Muscle layer of duodenum (tissue), 2 donors: ENCODE results near the gene SCEL.
"Not testable (repeated sequence)": the region's sequence is repeated elsewhere in the genome, so short reads cannot be mapped to it uniquely, and the experiment has no call there.

Experiments used
- H3K27ac ChIP-seq: one replicate; pipeline ENCODE4 v1.7.0; 2013; ENCODE audit warnings: mild to moderate bottlenecking, low read length
- H3K27me3 ChIP-seq: one replicate; pipeline ENCODE4 v1.7.0; 2013; ENCODE audit warnings: low read depth, mild to moderate bottlenecking, control low read depth, low read length
- H3K36me3 ChIP-seq, 2 donors: one replicate each; pipeline ENCODE4 v1.7.0; 2013; ENCODE audit warnings: low read length in 2 of 2, control low read depth in 1 of 2, mild to moderate bottlenecking in 1 of 2; ENCODE audit not compliant: insufficient read depth in 2 of 2, control insufficient read depth in 1 of 2
- H3K4me1 ChIP-seq, 2 donors: one replicate each; pipeline ENCODE4 v1.7.0; 2013; ENCODE audit warnings: low read length in 2 of 2, mild to moderate bottlenecking in 2 of 2, control low read depth in 1 of 2, moderate library complexity in 1 of 2; ENCODE audit not compliant: insufficient read depth in 2 of 2, control insufficient read depth in 1 of 2
- H3K4me3 ChIP-seq, 2 donors: one replicate each; pipeline ENCODE4 v1.7.0; 2013; ENCODE audit warnings: low read length in 2 of 2, low read depth in 1 of 2, mild to moderate bottlenecking in 1 of 2
- H3K9me3 ChIP-seq, 2 donors: one replicate each; pipeline ENCODE4 v1.7.0; 2013; ENCODE audit warnings: low read length in 2 of 2, control low read depth in 1 of 2, mild to moderate bottlenecking in 1 of 2; ENCODE audit not compliant: control insufficient read depth in 1 of 2
- donor health status: healthy.

SCEL gene

DNA sequence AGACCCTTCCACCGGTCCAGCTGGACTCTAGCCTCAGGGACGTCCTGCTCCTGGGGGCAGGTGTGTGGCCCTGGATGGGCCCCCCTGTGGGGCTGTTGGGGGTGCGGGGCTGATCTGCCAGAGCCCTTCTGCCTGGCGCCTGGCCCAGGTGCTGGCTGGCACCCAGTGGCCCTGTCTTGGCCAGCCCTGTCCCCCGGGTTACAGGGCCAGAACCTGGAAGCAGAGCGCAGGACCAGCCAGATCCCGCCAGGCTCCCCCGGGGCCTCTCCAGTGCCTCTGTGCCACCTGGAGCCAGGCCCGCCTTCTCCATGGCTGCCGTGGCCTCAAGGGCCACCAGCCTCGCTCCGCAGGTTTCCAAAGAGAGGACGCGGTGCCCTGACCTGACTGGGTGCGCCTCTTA lies 127.3 kb downstream of the SCEL start:
- not testable (repeated sequence) for H3K4me3 ChIP-seq, H3K27me3 ChIP-seq, H3K9me3 ChIP-seq, H3K4me1 ChIP-seq, H3K27ac ChIP-seq, H3K36me3 ChIP-seq

DNA sequence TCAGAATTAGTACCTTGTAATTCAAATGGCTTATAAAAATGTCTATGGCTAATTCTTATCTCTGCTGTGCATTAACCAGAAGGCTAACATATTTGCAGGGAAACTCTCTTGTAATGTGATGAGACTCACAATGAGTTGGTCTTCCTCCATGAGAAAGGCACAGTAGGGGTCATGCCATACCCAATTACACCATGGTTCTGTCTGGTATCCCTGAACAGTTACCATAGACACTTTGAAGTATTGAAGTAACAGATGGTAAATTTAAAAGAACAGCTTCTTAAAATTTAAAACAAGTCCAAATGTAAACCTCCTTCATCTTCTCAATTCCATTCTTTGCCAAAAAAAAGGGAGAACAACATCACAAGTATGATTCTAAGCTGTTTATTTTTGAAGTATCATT lies 139.3 kb downstream of the SCEL start:
- Histone ChIP-seq H3K4me1 (no peaks in the 10 kb centered on the region), H3K27me3 (no peaks in the 10 kb centered on the region)

DNA sequence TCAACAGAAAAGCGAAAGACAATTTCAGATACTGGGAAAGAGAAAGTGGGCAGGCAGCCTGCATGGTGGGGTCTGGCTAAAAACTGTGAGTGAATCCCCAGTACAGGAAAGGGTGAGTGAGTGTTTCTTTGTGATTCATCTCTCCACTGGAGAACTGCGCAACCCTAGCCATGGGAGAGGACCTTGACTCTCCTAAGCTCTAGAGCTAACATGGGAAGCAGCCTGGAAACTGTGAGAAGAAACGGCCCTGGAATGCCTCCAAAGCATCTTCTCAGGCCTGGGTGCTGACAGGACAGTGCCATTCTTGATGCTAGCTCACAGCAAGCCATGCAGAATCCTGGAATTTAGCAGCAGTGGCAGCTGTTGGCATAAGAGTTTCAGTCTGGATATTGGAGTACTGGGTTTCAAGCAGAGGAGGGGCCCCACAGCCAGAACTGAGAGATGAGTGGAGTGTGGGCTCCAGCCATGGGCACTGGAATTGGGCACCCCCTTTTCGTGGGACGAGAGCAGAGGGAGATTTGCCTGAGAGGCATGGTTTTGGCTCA lies 143.3 kb downstream of the SCEL start:
- Histone ChIP-seq H3K27me3 (no peaks in the 10 kb centered on the region), H3K36me3 (no peaks in the 10 kb centered on the region), H3K27ac (no peak overlapping the region), H3K4me1 (no peaks in the 10 kb centered on the region), H3K9me3 (no peaks in the 10 kb centered on the region), H3K4me3 (no peak overlapping the region)

More for the DNA sequence above, 139.3 kb downstream of the SCEL start:
- Histone ChIP-seq H3K4me3 (no peak overlapping the region), H3K36me3 (no peaks in the 10 kb centered on the region), H3K27ac (no peak overlapping the region), H3K9me3 (no peaks in the 10 kb centered on the region)

DNA sequence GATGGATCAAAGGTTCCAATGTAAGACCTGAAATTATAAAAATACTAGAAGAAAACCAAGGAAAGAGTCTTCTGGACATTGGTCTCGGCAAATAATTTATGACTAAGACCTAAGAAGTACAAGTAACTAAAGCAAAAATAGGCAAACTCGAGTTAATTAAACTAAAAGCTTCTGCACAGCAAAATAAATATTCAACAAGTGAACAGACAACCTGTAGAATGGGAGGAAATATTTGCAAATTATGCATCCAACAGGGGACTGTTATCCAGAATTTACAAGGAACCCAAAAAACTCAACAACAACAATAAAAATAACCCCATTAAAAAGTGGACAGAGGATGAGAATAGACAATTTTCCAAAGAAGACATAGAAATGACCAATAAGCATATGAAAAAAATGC lies 152.3 kb downstream of the SCEL start:
- H3K27ac ChIP-seq: no peak overlapping the region
- H3K27me3 ChIP-seq: no peaks in the 10 kb centered on the region
- no peaks in the 10 kb centered on the region for H3K4me1 ChIP-seq
- no peaks in the 10 kb centered on the region for H3K36me3 ChIP-seq
- H3K4me3 ChIP-seq: no peak overlapping the region
- H3K9me3 ChIP-seq: peaks cover 0 to 4% of the 10 kb centered on the region in 2 donors

DNA sequence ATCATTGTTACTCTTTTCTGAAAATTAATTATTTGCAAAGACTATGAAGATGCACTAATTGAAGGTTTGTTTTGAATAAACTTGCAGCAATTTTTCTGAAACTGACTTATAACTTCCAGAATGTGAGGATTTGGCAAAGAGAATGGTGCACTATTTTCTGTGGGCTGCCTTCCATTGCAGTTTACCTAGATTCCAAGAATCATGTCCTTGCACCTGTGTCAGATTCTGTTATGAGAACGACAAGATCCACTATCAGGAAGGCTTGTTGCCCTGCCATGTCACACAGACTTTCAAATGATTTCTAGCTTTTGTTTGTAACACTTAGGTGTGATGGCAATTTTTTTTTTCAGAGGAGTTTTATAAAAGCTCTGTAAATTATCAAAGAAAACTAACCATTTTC lies 156.4 kb downstream of the SCEL start:
- peaks cover 0 to 4% of the 10 kb centered on the region in 2 donors for H3K9me3 ChIP-seq
- H3K36me3 ChIP-seq: no peaks in the 10 kb centered on the region
- H3K27ac ChIP-seq: no peak overlapping the region
- H3K4me3 ChIP-seq: no peak overlapping the region
- H3K27me3 ChIP-seq: no peaks in the 10 kb centered on the region
- H3K4me1 ChIP-seq: peaks cover 0 to 4% of the 10 kb centered on the region in 2 donors

DNA sequence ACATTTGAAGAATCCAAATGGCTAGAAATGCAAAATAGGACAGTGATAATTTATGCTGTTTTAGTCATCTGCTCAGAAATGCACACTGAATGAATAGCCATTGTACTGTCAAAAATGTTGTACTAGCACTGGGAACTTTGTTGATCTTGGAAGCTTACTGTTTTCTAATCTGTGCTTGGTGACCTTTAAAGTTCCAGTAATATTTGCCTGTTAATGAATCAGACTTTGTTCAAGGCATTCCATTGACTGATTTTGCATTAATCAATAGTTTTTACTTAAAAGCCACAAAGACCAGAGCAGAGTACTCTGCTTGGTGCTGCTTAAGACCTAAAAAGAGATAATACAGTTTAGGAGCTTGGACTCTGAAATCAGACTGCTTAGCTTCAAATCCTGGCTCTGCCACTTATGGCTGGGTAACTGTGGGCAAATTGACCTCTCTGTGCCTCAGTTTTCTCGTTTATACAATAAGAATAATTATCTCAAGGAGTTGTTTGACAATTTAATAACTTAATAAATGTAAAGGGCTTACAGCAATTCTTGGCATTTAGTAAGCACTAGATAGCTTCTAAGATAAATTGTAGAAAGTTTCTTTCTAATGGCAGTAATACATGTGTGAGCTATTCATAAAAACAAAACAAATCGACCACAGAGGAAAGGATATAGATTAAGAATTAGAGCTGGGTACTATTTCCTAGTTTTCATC lies 157.4 kb downstream of the SCEL start:
- Histone ChIP-seq H3K27me3 (no peaks in the 10 kb centered on the region), H3K9me3 (no peaks in the 10 kb centered on the region), H3K36me3 (no peaks in the 10 kb centered on the region), H3K4me1 (peaks cover 0 to 8% of the 10 kb centered on the region in 2 donors), H3K27ac (no peak overlapping the region), H3K4me3 (no peak overlapping the region)

DNA sequence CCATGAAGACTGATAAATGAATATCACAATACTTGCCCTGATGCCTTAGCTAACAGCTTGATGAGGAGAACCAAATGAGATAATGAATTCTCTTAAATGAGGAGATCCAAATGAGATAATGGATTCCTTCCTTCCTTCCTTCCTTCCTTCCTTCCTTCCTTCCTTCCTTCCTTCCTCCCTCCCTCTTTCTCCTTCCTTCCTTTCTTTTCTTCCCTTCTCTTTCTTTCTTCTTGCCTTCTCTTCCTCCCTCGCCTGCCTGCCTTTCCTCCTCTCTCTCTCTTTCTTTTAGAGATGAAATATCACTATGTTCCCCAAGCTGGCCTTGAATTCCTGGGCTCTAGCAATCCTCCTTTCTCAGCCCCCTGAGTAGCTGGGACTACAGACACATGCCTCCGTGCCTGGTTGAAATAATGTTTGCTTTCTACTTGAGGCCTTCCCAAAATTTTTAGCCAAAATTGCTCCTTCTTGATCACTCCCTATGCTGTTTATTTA lies 158.0 kb downstream of the SCEL start:
- Histone ChIP-seq H3K27me3 (no peaks in the 10 kb centered on the region), H3K4me1 (peaks cover 0 to 8% of the 10 kb centered on the region in 2 donors), H3K4me3 (no peak overlapping the region), H3K36me3 (no peaks in the 10 kb centered on the region), H3K9me3 (no peaks in the 10 kb centered on the region), H3K27ac (no peak overlapping the region)
